SK-N-SH (cell line): ENCODE results near the gene NPTX1. TPM values are rescaled to one million over a fixed set of nuclear protein-coding genes. Genes with fewer than 3 reads are reported as not detected.

Experiments
- CTCF ChIA-PET: fragments of 300-600, 350-600 bp; formaldehyde crosslinking; extraction: SDS; loops from one replicate; lab custom pipeline; 2021; lab: Yijun Ruan, JAX
- POLR2A ChIA-PET: fragments of 350-600 bp; sonication (Branson Sonifier 250); formaldehyde crosslinking; extraction: SDS; loops from one replicate; lab custom pipeline; 2020; ENCODE audit warnings: antibody characterized with exemption, inconsistent platforms; lab: Yijun Ruan, JAX
- DNase-seq: peaks from one replicate; pipeline ENCODE4 v3.0.0; 2012
- H2AFZ ChIP-seq: fragments of 200-600 bp; sonication (generic); 2 replicates; pipeline ENCODE4 v1.8.1; 2016; ENCODE audit warnings: antibody characterized with exemption, mild to moderate bottlenecking, low read depth
- H3F3A ChIP-seq: fragments of 200-600 bp; sonication (generic); replicated peaks from 2 replicates; pipeline ENCODE3; 2016; ENCODE audit warnings: antibody characterized with exemption, mild to moderate bottlenecking; ENCODE audit not compliant: insufficient read depth
- H3K27ac ChIP-seq, 2 experiments: fragments of 200-500 bp in 1 of 2; fragments of 200-600 bp in 1 of 2; sonication (Bioruptor generic) in 1 of 2; sonication (generic), shearing (Covaris generic) in 1 of 2; 2 replicates each; pipeline versions ENCODE4 v1.5.1 to v1.6.1; 2014 to 2016; ENCODE audit warnings: low read depth in 2 of 2, inconsistent platforms in 1 of 2, low read length in 1 of 2, mild to moderate bottlenecking in 1 of 2, mixed read lengths in 1 of 2
- H3K27me3 ChIP-seq: fragments of 200-600 bp; sonication (generic), shearing (Covaris generic); 2 replicates; pipeline ENCODE4 v1.6.1; 2016; ENCODE audit warnings: mixed run types; ENCODE audit not compliant: insufficient read depth
- H3K36me3 ChIP-seq, 2 experiments: fragments of 200-500 bp in 1 of 2; fragments of 200-600 bp in 1 of 2; sonication (Bioruptor generic) in 1 of 2; sonication (generic) in 1 of 2; replicated peaks in 1 of 2; 2 replicates each; pipeline versions ENCODE3 to v1.5.1; 2014 to 2016; ENCODE audit warnings: low read length in 1 of 2, mild to moderate bottlenecking in 1 of 2; ENCODE audit not compliant: insufficient read depth in 2 of 2, control insufficient read depth in 1 of 2
- H3K4me1 ChIP-seq, 2 experiments: fragments of 200-500 bp in 1 of 2; fragments of 200-600 bp in 1 of 2; sonication (Bioruptor generic) in 1 of 2; sonication (generic), shearing (Covaris generic) in 1 of 2; 2 replicates each; pipeline versions ENCODE4 v1.5.1 to v1.6.1; 2014 to 2016; ENCODE audit warnings: low read depth in 1 of 2, low read length in 1 of 2, mixed run types in 1 of 2; ENCODE audit not compliant: insufficient read depth in 2 of 2, control insufficient read depth in 1 of 2
- H3K4me2 ChIP-seq: fragments of 200-600 bp; sonication (generic), shearing (Covaris generic); 2 replicates; pipeline ENCODE4 v1.6.1; 2017; ENCODE audit warnings: mixed run types
- H3K4me3 ChIP-seq, 2 experiments: fragments of 200-500 bp in 1 of 2; fragments of 200-600 bp in 1 of 2; sonication (Bioruptor generic) in 1 of 2; sonication (generic), shearing (Covaris generic) in 1 of 2; 2 replicates each; pipeline versions ENCODE4 v1.5.1 to v1.8.1; 2014 to 2016; ENCODE audit warnings: low read depth in 2 of 2, inconsistent platforms in 1 of 2, low read length in 1 of 2, mild to moderate bottlenecking in 1 of 2, mixed read lengths in 1 of 2, moderate library complexity in 1 of 2
- H3K79me2 ChIP-seq: fragments of 200-600 bp; sonication (generic); 2 replicates; pipeline ENCODE4 v1.8.1; 2017; ENCODE audit warnings: mild to moderate bottlenecking; ENCODE audit not compliant: insufficient read depth
- H3K9ac ChIP-seq: fragments of 200-600 bp; sonication (generic); 2 replicates; pipeline ENCODE4 v1.6.1; 2017; ENCODE audit warnings: mixed run types
- H3K9me2 ChIP-seq: fragments of 200-600 bp; sonication (generic); 2 replicates; pipeline ENCODE4 v1.6.1; 2017; ENCODE audit warnings: mixed run types
- H3K9me3 ChIP-seq: fragments of 200-600 bp; sonication (generic); 2 replicates; pipeline ENCODE4 v1.6.1; 2017; ENCODE audit warnings: mixed run types, mild to moderate bottlenecking, moderate library complexity
- H4K20me1 ChIP-seq: fragments of 200-600 bp; sonication (generic); 2 replicates; pipeline ENCODE4 v1.6.1; 2017; ENCODE audit warnings: mild to moderate bottlenecking, mixed run types; ENCODE audit not compliant: insufficient read depth
- CTCF ChIP-seq: fragments of 200-600 bp; sonication (generic); IDR thresholded peaks from 2 replicates; pipeline ENCODE4 v1.6.1; 2017; ENCODE audit warnings: antibody characterized with exemption, mild to moderate bottlenecking, moderate library complexity
- ELF1 ChIP-seq: IDR thresholded peaks from 2 replicates; pipeline ENCODE4 v1.4.0; 2012
- EZH2phosphoT487 ChIP-seq: fragments of 200-600 bp; sonication (generic); IDR thresholded peaks from 2 replicates; pipeline ENCODE4 v1.6.1; 2017; ENCODE audit warnings: low read depth, mixed run types, mild to moderate bottlenecking, antibody characterized with exemption, moderate library complexity, borderline replicate concordance
- FOSL2 ChIP-seq: IDR thresholded peaks from 2 replicates; pipeline ENCODE4 v1.4.0; 2012; ENCODE audit warnings: low read depth, mild to moderate bottlenecking, moderate library complexity, borderline replicate concordance
- FOXJ3 ChIP-seq: sonication (generic); formaldehyde crosslinking; IDR thresholded peaks from 2 replicates; pipeline ENCODE4 v1.5.1; 2020; ENCODE audit warnings: mild to moderate bottlenecking, missing genetic modification reagents
- GABPA ChIP-seq: IDR thresholded peaks from 2 replicates; pipeline ENCODE4 v1.4.0; 2012; ENCODE audit warnings: low read depth, mild to moderate bottlenecking
- IRF3 ChIP-seq: fragments of 150-350 bp; IDR thresholded peaks from 2 replicates; pipeline ENCODE4 v1.6.1; 2016; ENCODE audit warnings: mild to moderate bottlenecking, low read depth, low read length
- JUND ChIP-seq: IDR thresholded peaks from 2 replicates; pipeline ENCODE4 v1.4.0; 2012
- MAX ChIP-seq: IDR thresholded peaks from 2 replicates; pipeline ENCODE4 v1.4.0; 2012; ENCODE audit warnings: low read depth
- MEF2A ChIP-seq: IDR thresholded peaks from 2 replicates; pipeline ENCODE4 v1.4.0; 2012; ENCODE audit warnings: low read depth, borderline replicate concordance
- PBX3 ChIP-seq: IDR thresholded peaks from 2 replicates; pipeline ENCODE4; 2012
- REST ChIP-seq: IDR thresholded peaks from 2 replicates; pipeline ENCODE4 v1.6.1; 2012; ENCODE audit warnings: mild to moderate bottlenecking, low read depth, low read length, moderate library complexity
- SIN3A ChIP-seq: IDR thresholded peaks from 2 replicates; pipeline ENCODE4 v1.6.1; 2012; ENCODE audit warnings: low read depth, mild to moderate bottlenecking, low read length, moderate library complexity, borderline replicate concordance
- SMC3 ChIP-seq: IDR thresholded peaks from 2 replicates; pipeline ENCODE4 v1.6.1; 2012; ENCODE audit warnings: low read depth, low read length, improper control_type of control experiment
- TEAD4 ChIP-seq: IDR thresholded peaks from 2 replicates; pipeline ENCODE4 v1.4.0; 2012; ENCODE audit warnings: mild to moderate bottlenecking, borderline replicate concordance; ENCODE audit not compliant: insufficient read depth
- USF1 ChIP-seq: IDR thresholded peaks from 2 replicates; pipeline ENCODE4 v1.4.0; 2012; ENCODE audit warnings: low read depth, borderline replicate concordance
- ZBTB33 ChIP-seq: IDR thresholded peaks from 2 replicates; pipeline ENCODE4 v1.4.0; 2012; ENCODE audit warnings: low read depth, borderline replicate concordance
- WGBS: methylation state at CpG from one replicate; pipeline ENCODE4 v1.1.6; 2017; ENCODE audit warnings: low lambda C conversion rate; 5-methylcytosine and 5-hydroxymethylcytosine counted together
- polyA plus RNA-seq, 3 experiments: library from polyadenylated mRNA; depleted of rRNA; stranded (reverse); fragments of >200 nt; gene quantifications; 2 replicates each; pipeline ENCODE4 v1.2.3, GENCODE V29; 2012

The NPTX1 gene
- polyA plus RNA-seq, 1 of the 3 experiments (the other 2 are of a cell fraction) = 0.05 TPM

- POLR2A ChIA-PET = interaction anchor here (1.6 kb wide), 1 partner anchor 16 kb away, joined by 6 read pairs; no protein-coding TSS in a partner anchor
- WGBS = 80% methylated on average over 21 of the region's 21 CpGs
- no peaks in the 10 kb centered on the region for H3K79me2 ChIP-seq
- H3K27ac ChIP-seq = no peak overlapping the region
- H3K4me2 ChIP-seq = no peak overlapping the region
- CTCF ChIA-PET = interaction anchor here (0.7 to 4.1 kb wide), 4 partner anchors 29 to 105 kb away, joined by 3 to 17 read pairs (median 6); no protein-coding TSS in a partner anchor
- H3K9me2 ChIP-seq = no peaks in the 10 kb centered on the region
- no peaks in the 10 kb centered on the region for H3K36me3 ChIP-seq
- H3K9ac ChIP-seq = no peak overlapping the region
- TF ChIP-seq REST (no peak), ELF1 (no peak), FOXJ3 (no peak), MEF2A (no peak), TEAD4 (no peak), IRF3 (no peak), GABPA (no peak), SMC3 (no peak), USF1 (no peak), EZH2phosphoT487 (no peak)
- H3K4me1 ChIP-seq = peaks cover 0 to 15% of the 10 kb centered on the region in 2 experiments; a peak in 1 of 4 replicates
- peaks cover 100% of the 10 kb centered on the region for H3K27me3 ChIP-seq
- H3K9me3 ChIP-seq = no peaks in the 10 kb centered on the region
- no peak overlapping the region for H2AFZ ChIP-seq
- no peak for DNase-seq
- H3F3A ChIP-seq = no peaks in the 10 kb centered on the region
- H3K4me3 ChIP-seq = no peak overlapping the region
- peaks cover 8% of the 10 kb centered on the region for H4K20me1 ChIP-seq
Observed at GRCh38 chr17:80470603-80471002, 5.8 kb downstream of the NPTX1 start.

GRCh38 chr17:80469667-80470066 is 6.7 kb downstream of the NPTX1 start:
- Histone ChIP-seq H3K27ac (no peak overlapping the region), H3K4me1 (peaks cover 0 to 9% of the 10 kb centered on the region in 2 experiments; a peak in 1 of 4 replicates), H3F3A (no peaks in the 10 kb centered on the region), H3K79me2 (no peaks in the 10 kb centered on the region), H3K36me3 (no peaks in the 10 kb centered on the region), H4K20me1 (no peaks in the 10 kb centered on the region), H3K4me3 (no peak overlapping the region), H2AFZ (no peak overlapping the region), H3K27me3 (peaks cover 100% of the 10 kb centered on the region), H3K9me3 (no peaks in the 10 kb centered on the region), H3K9ac (no peak overlapping the region), H3K4me2 (no peak overlapping the region), H3K9me2 (no peaks in the 10 kb centered on the region)
- POLR2A ChIA-PET = no interaction called here
- no peak for DNase-seq
- WGBS = 74% methylated on average over 7 of the region's 11 CpGs
- CTCF ChIA-PET = interaction anchor here (1.0 to 4.1 kb wide), 5 partner anchors 10 to 397 kb away, joined by 3 to 17 read pairs (median 4); no protein-coding TSS in a partner anchor
- TF ChIP-seq JUND (no peak), CTCF (no peak), MAX (no peak), FOSL2 (no peak), SIN3A (no peak), PBX3 (no peak), ZBTB33 (no peak)
